GM19239 (cell line): ENCODE data around the gene NT5C3B.
"Not testable (repeated sequence)": the region's sequence is repeated elsewhere in the genome, so short reads cannot be mapped to it uniquely, and the experiment has no call there.

Source experiments
- DNase-seq: peaks from one replicate; pipeline ENCODE4 v3.0.0; 2011; ENCODE audit warnings: low spot score; ENCODE audit not compliant: insufficient read length
- FAIRE-seq: peaks from 2 replicates; lab custom pipeline; 2011; peaks lifted over from hg19 to GRCh38; lab: Jason Lieb, UNC

NT5C3B gene

DNA sequence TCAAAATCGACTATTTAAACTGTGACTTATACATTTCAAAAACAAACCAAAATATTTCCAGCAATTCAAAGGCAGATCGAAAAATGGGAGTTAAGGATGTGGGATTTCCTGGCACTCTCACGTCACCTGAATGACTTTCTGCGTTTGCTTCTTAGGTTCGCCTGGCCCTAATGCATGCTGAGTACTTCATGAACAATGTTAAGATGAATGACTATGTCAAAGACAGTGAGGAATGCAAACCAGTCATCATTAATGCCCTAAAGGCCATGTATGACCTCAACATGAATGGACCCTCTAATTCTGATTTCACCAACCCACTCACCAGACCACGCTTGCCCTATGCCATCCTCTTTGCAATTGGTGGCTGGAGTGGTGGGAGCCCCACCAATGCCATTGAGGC is 8.9 kb upstream of the NT5C3B start:
- DNase-seq, result no peak
- no peak for FAIRE-seq

DNA sequence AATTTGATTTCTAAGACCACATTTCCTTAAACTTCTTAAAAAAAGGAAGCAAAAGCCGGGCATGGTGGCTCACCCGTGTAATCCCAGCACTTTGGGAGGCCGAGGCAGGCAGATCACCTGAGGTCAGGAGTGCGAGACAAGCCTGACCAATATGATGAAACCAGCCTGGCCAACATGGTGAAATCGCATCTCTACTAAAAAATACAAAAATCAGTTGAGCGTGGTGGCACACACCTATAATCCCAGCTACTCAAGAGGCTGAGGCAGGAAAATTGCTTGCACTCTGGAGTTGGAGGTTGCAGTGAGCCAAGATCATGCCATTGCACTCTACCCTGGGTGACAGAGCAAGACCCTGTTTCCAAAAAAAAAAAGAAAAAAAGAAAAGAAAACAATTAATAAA is 4.7 kb upstream of the NT5C3B start:
- FAIRE-seq, DNase-seq: not testable (repeated sequence)

DNA sequence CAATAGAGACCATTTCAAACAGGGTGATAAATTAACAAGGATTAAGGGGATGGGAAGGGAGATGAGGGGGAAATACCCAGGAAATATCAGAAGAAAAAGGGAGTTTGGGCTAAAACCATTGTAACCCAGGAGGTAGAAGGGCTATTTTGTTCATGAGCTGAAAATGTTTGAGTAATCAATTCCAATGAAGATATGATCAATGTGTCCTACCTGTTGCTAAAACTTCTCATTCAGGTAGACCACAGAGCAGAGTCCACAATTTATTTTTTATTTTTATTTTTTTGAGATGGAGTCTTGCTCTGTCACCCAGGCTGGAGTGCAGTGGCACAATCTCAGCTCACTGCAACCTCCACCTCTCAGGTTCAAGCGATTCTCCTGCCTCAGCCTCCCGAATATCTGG is 3.4 kb upstream of the NT5C3B start:
- DNase-seq, FAIRE-seq: not testable (repeated sequence)

DNA sequence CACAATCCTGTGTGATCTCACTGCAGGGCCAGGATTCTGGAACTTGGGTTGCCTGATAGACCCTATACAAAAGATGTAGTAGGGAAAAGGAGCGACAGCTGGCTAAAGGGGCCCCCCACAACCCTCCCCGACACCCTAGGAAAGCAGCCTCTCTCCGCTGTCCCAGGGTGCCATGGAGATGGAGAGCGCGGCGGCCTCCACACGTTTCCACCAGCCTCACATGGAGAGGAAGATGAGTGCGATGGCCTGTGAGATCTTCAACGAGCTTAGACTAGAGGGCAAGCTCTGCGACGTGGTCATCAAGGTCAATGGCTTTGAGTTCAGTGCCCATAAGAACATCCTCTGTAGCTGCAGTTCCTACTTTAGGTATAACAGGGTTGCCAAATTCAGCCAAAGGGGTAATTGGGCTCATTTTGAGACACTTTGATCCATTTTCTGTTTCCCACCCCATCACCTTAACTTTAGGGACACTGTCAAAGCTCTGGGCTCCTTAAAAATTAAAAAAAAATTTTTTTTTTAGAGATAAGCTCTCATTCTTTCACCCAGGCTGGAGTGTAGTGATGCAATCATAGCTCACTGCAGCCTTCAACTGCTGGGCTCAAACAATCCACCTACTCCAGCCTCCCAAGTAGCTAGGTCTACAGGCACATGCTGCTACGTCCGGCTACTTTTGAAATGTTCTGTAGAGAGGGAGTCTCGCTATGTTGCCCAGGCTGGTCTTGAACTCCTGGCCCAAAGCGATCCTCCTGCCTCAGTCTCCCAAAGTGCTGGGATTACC is 1.9 kb upstream of the NT5C3B start, which contains the start of gene KLHL10:
Gene KLHL10, plus strand, starts transcription at position 65 of the 778 bp plus-strand sequence. Its CDS starts 108 bp downstream, at position 173.
- no peak for FAIRE-seq
- DNase-seq, result no peak

DNA sequence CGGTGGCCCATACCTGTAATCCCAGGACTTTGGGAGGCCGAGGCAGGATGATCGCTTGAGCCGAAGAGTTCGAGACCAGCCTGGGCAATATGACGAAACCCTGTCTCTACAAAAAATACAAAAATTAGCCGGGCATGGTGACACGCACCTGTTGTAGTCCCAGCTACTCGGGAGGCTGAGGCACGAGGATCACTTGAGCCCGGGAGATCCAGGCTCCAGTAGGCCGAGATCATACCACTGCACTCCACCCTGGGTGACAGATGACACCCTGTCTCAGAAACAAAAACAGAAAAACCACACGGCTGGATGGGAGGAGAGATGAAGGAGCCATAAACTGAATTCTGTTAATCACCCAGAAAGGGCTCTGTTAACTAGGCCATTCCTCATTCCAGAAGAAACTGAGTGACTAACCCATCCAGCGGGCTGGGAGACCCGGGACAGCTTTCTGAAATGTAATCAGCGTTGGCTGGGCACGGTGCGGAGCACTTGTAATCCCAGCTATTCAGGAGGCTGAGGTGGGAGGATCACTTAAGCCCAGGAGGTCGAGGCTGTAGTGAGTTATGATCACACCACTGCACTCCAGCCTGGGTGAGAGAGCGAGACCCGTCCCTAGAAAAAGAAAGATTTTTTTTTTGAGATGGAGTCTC is 641 bp upstream of the NT5C3B start:
- DNase-seq (no peak), FAIRE-seq (no peak)

DNA sequence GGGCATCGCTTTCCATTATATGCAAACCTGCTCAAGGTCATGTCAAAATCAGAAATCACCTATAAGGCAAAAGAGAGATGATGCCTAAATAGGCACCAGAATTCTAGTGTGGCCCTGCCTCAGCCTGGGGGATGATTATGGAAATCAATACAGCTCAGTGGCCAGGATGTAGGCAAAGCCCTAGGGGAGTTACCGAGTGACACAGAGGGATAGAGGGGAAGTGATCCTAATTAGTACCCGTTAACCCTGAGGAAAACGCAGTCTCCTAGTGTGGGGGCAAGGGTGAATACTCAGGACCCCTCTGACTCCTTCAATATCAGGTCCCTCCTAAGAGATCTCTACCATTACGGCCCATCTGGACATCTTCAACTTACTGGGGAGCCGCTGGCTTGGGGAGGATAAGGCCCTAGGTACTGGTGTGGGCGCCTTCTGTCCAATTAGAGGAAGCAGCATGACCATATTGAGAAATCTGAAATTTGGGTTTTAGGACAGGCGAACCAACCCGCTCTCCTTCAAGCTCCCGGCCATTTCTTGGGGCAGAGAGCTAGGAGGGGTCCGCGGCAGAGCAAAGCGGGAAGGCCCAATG is 725 bp downstream of the NT5C3B start:
- no peak for DNase-seq

DNA sequence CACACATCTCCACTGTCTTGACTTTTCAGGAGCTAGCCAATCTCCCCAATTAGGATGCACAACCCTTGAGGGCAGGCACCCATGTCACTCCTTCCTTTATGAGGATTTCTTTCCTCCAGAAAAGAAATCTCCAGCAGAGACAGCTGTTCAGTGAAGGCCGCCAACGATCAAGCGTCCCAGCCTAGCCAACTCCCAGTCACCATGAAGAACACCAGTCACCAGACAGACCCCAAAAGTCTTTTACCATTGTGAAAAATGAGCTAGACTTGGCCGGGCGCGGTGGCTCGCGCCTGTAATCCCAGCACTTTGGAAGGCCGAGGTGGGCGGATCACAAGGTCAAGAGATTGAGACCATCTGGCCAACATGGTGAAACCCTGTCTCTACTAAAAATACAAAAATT is 6.1 kb downstream of the NT5C3B start:
- not testable (repeated sequence) for DNase-seq, FAIRE-seq

More for the DNA sequence above, 725 bp downstream of the NT5C3B start:
- FAIRE-seq, result no peak

DNA sequence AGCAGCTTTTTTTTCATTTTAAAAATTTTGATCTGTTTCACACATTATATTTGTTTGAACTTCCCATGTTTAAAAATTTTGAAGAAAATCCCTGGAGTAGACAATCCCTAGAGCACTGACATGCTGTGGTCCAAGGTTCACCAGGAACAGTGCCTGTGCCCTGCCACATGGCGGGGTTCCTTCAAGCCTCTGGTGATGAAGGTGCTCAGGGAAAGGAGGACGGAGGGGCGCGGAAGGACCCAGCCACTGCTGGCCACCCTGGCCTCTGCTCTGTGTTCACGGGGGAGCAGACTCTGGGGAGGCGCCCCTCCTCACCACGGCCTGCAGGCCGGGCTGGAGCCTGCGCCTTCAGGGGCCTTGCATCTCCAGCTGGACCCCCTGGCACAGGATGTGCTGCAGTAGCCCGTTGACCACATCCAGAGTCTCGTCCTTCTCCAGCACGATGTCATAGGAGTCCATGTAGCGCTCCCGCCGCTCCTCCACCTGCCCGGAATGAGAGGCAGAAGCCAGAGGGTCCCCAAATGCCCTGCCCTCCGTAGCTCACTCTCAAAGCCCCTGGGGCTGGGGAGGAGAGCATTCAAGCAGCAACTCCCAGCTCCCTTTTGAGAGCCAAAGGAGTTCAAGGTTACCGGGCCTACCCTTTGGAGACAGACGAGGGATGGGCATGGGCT is 10.7 kb downstream of the NT5C3B start:
- DNase-seq (no peak), FAIRE-seq (no peak)

DNA sequence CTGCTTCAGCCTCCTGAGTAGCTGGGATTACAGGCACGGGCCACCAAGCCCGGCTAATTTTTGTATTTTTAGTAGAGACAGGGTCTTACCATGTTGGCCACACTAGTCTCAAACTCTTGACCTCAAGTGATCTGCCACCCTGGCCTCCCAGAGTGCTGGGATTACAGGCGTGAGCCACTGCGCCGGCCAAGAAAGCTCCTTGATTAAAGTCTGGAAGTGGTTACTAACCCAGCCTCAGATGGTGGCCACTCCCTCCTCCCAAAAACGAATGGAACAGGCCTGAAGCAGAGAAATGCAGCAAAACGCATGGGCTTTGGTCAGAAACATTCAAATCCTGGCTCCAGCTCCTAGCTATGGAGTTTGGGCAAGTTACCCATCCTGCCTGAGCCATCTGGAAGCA is 11.9 kb downstream of the NT5C3B start:
- FAIRE-seq (no peak), DNase-seq (no peak)

DNA sequence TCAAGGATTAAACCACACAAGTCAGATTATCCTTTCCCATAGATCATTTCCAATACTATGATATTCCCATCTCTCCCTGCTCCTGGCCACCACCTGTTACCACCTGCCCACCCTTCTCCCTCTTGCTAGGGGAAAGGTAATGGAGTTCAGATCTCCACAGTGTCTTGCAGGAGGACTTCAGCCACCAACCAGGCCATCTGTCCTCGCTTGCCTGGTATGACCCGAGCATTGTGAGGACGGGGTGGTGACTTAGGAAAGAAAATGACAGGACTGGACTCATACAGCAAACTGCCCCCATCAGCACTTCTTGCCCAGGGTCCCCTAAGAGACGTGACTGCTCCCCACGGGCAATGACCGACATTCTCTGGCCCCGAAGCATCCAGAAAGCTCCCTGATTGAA is 12.5 kb downstream of the NT5C3B start:
- DNase-seq (no peak), FAIRE-seq (no peak)

DNA sequence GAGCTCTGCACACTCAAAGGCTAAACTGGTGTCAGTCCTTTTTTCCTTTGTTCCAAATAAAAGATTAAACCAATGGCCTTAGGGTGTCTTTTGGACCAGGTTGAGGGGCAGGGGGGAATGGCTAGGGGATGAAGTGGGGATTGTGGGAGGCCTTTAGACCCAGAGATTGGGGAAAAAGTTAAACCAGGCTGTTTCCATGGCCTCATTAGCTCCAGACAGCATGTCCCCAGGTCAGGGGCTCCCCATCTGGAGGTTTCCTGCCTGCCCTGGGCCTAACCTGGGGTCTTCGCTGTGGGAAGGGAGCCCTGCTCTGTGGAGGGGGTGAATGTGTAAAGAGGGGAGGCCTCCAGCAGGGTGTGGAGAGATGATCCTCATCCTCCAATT is 12.9 kb downstream of the NT5C3B start:
- no peak for FAIRE-seq

DNA sequence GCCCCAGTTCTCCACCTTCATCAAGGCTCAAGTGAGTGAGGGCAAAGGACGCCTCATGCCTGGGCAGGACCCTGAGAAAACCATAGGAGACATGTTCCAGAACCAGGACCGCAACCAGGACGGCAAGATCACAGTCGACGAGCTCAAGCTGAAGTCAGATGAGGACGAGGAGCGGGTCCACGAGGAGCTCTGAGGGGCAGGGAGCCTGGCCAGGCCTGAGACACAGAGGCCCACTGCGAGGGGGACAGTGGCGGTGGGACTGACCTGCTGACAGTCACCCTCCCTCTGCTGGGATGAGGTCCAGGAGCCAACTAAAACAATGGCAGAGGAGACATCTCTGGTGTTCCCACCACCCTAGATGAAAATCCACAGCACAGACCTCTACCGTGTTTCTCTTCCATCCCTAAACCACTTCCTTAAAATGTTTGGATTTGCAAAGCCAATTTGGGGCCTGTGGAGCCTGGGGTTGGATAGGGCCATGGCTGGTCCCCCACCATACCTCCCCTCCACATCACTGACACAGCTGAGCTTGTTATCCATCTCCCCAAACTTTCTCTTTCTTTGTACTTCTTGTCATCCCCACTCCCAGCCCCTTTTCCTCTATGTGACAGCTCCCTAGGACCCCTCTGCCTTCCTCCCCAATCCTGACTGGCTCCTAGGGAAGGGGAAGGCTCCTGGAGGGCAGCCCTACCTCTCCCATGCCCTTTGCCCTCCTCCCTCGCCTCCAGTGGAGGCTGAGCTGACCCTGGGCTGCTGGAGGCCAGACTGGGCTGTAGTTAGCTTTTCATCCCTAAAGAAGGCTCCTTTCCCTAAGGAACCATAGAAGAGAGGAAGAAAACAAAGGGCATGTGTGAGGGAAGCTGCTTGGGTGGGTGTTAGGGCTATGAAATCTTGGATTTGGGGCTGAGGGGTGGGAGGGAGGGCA is 13.6 kb downstream of the NT5C3B start:
- FAIRE-seq (no peak), DNase-seq (no peak)

More for the DNA sequence above, 12.9 kb downstream of the NT5C3B start:
- DNase-seq, result no peak

DNA sequence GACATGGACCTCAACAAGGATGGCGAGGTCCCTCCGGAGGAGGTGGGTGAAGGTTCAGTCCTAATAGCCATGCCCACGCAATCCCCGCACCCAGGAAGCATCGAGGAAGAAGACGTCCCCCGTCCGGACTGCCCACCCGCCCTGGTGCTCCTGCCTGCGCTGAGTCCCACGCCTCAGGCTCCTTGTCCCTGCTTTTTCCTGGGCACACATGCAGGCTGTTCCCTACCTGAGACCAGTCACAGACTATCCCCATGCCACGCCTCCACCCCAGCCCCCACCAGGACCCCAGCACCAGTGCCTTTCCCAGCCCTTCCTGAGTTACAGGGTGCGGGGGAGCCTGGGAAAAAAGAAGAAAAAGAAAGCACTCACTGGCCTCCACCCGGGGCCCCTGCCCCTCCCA is 14.3 kb downstream of the NT5C3B start:
- no peak for FAIRE-seq
- DNase-seq, result no peak

DNA sequence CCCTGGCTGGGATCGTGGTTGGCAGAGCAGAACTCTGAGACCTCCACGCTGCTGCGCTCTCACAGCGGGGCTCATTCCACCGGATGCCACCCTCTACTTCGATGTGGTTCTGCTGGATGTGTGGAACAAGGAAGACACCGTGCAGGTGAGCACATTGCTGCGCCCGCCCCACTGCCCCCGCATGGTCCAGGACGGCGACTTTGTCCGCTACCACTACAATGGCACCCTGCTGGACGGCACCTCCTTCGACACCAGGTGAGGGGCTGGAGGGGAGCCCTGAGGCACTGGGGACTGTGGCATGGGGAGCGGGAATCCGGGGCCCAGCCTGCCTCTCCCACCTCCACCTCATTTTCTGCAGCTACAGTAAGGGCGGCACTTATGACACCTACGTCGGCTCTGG is 18.0 kb downstream of the NT5C3B start:
- no peak for FAIRE-seq
- no peak for DNase-seq

DNA sequence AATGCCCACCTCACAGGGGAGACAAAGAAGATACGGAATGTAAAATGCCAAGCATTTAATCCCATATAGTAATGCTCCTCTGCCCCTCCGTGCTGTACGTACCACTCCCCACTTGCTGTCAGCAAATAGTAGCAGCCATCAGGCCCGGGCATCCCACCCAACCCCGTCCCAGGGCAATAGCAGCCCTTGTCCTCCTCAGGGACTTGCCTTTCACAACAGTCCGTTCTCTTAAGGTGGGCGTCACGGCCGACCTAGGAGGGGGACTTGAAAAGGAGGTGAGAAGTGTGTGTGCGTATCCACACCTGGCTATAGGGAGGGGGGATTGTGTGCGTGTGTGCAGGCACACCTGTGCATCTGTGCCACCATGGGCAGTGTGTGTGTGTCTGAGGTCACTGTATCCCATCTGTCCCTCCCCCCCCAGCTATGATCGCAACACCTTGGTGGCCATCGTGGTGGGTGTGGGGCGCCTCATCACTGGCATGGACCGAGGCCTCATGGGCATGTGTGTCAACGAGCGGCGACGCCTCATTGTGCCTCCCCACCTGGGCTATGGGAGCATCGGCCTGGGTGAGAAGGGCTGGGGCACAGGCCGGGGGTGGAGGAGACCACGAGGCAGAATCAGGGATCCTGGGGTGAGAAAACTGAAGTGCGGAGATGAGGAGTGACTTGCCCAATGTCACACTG is 19.3 kb downstream of the NT5C3B start:
- FAIRE-seq (no peak), DNase-seq (no peak)

DNA sequence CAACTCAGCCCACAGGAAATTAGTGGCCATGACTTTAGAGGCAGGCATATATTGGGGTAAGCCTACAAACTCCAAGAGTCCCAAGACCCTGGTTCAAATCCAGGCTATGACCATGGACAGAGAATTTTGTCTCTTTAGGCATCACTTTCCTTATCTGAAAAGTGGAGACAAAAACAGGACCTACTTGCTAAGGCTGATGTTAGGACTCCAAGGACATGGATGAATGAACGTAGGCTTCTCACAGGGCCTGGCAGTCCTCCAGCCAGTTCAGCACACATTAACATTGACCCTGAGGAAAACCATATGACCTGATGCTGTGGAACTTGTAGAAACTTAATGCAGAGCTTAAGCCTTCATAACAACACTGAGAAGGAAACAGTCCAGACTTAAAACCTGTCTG is 21.8 kb downstream of the NT5C3B start:
- no peak for FAIRE-seq
- DNase-seq, result no peak

DNA sequence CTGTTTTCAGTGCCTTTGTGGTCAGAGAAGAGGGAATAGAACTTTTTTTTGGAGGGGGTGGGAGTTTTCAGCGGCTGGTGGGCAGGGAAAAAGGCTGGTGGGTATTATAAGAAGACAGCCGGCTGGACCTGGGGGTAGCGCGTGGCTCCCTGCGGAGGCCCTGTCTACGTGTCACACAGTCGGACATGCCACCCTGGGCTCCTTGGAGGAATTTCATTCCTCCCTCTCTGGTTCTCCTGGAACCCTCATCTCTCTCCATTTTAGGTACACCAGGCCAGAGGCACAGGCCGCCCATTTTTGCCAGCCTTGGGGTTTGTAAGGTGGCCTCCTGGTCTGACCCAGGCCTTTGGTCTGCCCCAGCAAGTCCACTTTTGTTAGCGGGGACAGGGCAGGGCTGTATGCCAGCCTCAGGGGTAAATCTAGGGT is 22.3 kb downstream of the NT5C3B start:
- DNase-seq, result no peak
- no peak for FAIRE-seq

DNA sequence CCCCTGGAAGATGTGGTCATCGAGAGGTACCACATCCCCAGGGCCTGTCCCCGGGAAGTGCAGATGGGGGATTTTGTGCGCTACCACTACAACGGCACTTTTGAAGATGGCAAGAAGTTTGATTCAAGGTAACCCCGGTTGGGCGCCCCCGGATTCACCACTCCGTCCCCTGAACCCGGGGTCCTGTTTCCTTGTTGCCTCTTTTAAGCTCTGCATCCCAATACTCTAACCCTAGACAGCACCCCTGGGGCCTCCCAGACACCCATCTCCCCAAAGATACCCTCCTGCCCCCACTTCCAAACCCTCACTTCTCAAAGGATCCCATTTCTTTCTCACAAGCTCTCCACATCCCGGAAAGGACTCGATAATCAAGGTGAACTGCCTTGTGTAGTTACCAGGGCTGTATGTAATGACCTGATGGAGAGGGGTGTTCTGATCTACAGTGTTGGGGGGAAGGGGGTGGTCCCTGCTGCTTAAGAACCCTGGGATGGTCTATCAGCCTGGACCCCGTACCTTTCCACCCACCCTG is 22.8 kb downstream of the NT5C3B start:
- no peak for FAIRE-seq

More for the DNA sequence above, 22.8 kb downstream of the NT5C3B start:
- no peak for DNase-seq
